A673 (cell line): ENCODE data around the gene MANSC1. TPM values are rescaled to one million over a fixed set of nuclear protein-coding genes. Genes with fewer than 3 reads are reported as not detected.

ENCODE experiments used
- BruUV-seq: library from RNA; stranded (reverse); fragments of 400-500 nt; replicated peaks from 2 replicates; lab custom pipeline; 2021; lab: Mats Ljungman, UMichigan
- CTCF ChIA-PET: fragments of 300-600 bp; sonication (Branson Sonifier 250); formaldehyde crosslinking; loops from one replicate; lab custom pipeline; 2022; ENCODE audit warnings: antibody characterized with exemption; lab: Charles Lee
- POLR2A ChIA-PET: fragments of 300-600 bp; sonication (Branson Sonifier 250); formaldehyde crosslinking; loops from one replicate; lab custom pipeline; 2022; ENCODE audit warnings: antibody characterized with exemption; ENCODE audit not compliant: low non-redundant PET; lab: Charles Lee
- DNase-seq: peaks from one replicate; pipeline ENCODE4 v3.0.0-alpha.2; 2015; ENCODE audit warnings: low spot score
- H3K27ac ChIP-seq: fragments of 200-600 bp; sonication (generic); 2 replicates; pipeline ENCODE4 v1.5.1; 2016; ENCODE audit warnings: mixed run types, low read depth, mild to moderate bottlenecking, mixed read lengths, antibody characterized with exemption, low read length; ENCODE audit not compliant: poor library complexity, severe bottlenecking
- H3K27me3 ChIP-seq: fragments of 200-600 bp; sonication (generic); replicated peaks from 2 replicates; pipeline ENCODE4 v1.6.1; 2017; ENCODE audit warnings: mixed run types, low read depth, mild to moderate bottlenecking, mixed read lengths, antibody characterized with exemption, low read length; ENCODE audit not compliant: insufficient read depth, poor library complexity
- H3K36me3 ChIP-seq: fragments of 200-600 bp; sonication (generic); 2 replicates; pipeline ENCODE4 v1.6.1; 2016; ENCODE audit warnings: mixed run types, mild to moderate bottlenecking, mixed read lengths, antibody characterized with exemption, low read length; ENCODE audit not compliant: insufficient read depth, poor library complexity, severe bottlenecking
- H3K4me1 ChIP-seq: fragments of 200-600 bp; sonication (generic); 2 replicates; pipeline ENCODE4 v1.6.1; 2017; ENCODE audit warnings: mixed run types, mild to moderate bottlenecking, mixed read lengths, antibody characterized with exemption, low read length; ENCODE audit not compliant: insufficient read depth, poor library complexity, severe bottlenecking
- H3K4me3 ChIP-seq: fragments of 200-600 bp; sonication (generic); 2 replicates; pipeline ENCODE4 v1.5.1; 2016; ENCODE audit warnings: low read depth, mixed run types, mild to moderate bottlenecking, mixed read lengths, low read length; ENCODE audit not compliant: poor library complexity, severe bottlenecking
- H3K9me3 ChIP-seq: fragments of 200-600 bp; sonication (generic); 2 replicates; pipeline ENCODE4 v1.6.1; 2016; ENCODE audit warnings: mixed run types, low read depth, mild to moderate bottlenecking, mixed read lengths, antibody characterized with exemption, low read length; ENCODE audit not compliant: poor library complexity, severe bottlenecking
- CTCF ChIP-seq: fragments of 300-800, 200-600 bp; sonication (generic); conservative IDR thresholded peaks from 2 replicates; pipeline ENCODE4 v1.5.1; 2017; ENCODE audit warnings: low read depth, mild to moderate bottlenecking, antibody characterized with exemption, low read length, moderate library complexity, mixed read lengths
- EZH2 ChIP-seq: fragments of 200-600 bp; sonication (generic); IDR thresholded peaks from 2 replicates; pipeline ENCODE4 v1.6.1; 2017; ENCODE audit warnings: borderline replicate concordance, low read depth, mild to moderate bottlenecking, mixed read lengths, antibody characterized with exemption, low read length; ENCODE audit not compliant: poor library complexity, severe bottlenecking
- intact Hi-C: fragments of 100-400 bp; cut with micrococcal nuclease; formaldehyde crosslinking; loops from one replicate; pipeline ENCODE4 v1.10.0; 2022; ENCODE audit not compliant: unreplicated experiment
- total RNA-seq: library from RNA; stranded (reverse); gene quantifications from 2 replicates; pipeline ENCODE4 v1.2.3, GENCODE V29; 2021

MANSC1 gene
- total RNA-seq, 1 experiment from 2014 or later, result 10.5 TPM

GRCh38 chr12:12305568-12306300 lies 44.3 kb downstream of the MANSC1 start:
- ChIA-PET CTCF (no interaction called here), POLR2A (no interaction called here)
- TF ChIP-seq EZH2 (no peak), CTCF (no peak)
- no TSS peak for BruUV-seq
- no peak overlapping the region for H3K27ac ChIP-seq
- no peak overlapping the region for H3K4me3 ChIP-seq
- no peak for DNase-seq
- no peaks in the 10 kb centered on the region for H3K9me3 ChIP-seq
- H3K4me1 ChIP-seq, result no peaks in the 10 kb centered on the region
- intact Hi-C loops, result no loop called here
- H3K27me3 ChIP-seq, result no peaks in the 10 kb centered on the region
- H3K36me3 ChIP-seq, result no peaks in the 10 kb centered on the region

- Histone ChIP-seq H3K36me3 (no peaks in the 10 kb centered on the region), H3K27me3 (no peaks in the 10 kb centered on the region), H3K4me3 (no peak overlapping the region), H3K27ac (no peak overlapping the region), H3K9me3 (no peaks in the 10 kb centered on the region), H3K4me1 (no peaks in the 10 kb centered on the region)
- no peak for TF ChIP-seq CTCF
- no peak for TF ChIP-seq EZH2
- CTCF ChIA-PET, result no interaction called here
- no TSS peak for BruUV-seq
- intact Hi-C loops, result no loop called here
- no peak for DNase-seq
- POLR2A ChIA-PET, result no interaction called here
These were observed 47.1 kb downstream of the MANSC1 start for GRCh38 chr12:12302976-12303375.

- H3K27me3 ChIP-seq, result no peaks in the 10 kb centered on the region
- no TSS peak for BruUV-seq
- H3K4me3 ChIP-seq, result no peak overlapping the region
- no peaks in the 10 kb centered on the region for H3K9me3 ChIP-seq
- no peaks in the 10 kb centered on the region for H3K36me3 ChIP-seq
- CTCF ChIA-PET, result no interaction called here
- no peak overlapping the region for H3K27ac ChIP-seq
- no peaks in the 10 kb centered on the region for H3K4me1 ChIP-seq
- TF ChIP-seq EZH2, result no peak
- no peak for TF ChIP-seq CTCF
- POLR2A ChIA-PET, result no interaction called here
- intact Hi-C loops, result no loop called here
- DNase-seq, result no peak
These were observed 48.9 kb downstream of the MANSC1 start for GRCh38 chr12:12301122-12301521.
